Measurements from ENCODE around the gene MEX3A.

DNA sequence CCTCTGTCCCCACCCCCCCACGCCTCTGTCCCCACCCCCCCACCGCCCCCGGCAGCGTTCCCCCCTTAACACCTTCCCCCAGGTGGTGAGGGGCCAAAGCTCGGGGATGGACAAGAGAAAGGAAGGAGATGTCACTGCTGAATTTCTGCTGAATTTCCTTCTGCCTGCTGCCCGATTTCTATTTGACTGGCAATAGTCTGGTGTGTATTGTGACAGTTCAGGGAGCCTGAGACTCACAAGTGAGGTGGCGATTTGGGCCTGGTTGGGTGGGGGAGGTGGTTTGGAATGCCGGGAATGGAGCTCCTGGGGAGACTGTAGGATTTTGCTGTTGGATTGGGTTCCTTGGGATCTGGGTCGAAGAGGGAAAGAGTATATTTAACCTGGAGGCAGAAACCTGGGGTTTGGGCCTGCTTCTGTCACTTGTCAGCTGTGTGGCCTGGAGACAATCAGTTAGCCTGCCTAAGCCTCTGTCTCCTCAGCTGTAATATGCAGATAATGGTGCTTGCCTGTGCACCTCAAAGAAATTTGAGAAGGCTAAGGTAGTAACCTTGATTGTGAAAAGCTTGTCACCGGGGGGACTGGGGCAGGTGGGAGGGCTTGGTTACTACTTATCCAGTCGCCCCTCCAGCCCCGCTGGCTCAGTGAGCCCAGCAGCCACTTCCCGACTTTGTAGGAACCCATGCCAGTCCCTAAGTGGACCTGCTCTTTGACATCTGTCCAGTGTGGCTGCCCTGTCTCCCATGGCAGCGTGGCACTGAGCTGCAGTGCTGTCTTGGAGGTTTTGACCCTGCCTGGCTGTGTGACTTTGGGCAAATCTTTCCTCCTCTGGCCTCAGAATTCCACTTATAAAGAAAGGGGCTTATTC is 24.6 kb upstream of the MEX3A start:
- TF ChIP-seq, protein P1, sequence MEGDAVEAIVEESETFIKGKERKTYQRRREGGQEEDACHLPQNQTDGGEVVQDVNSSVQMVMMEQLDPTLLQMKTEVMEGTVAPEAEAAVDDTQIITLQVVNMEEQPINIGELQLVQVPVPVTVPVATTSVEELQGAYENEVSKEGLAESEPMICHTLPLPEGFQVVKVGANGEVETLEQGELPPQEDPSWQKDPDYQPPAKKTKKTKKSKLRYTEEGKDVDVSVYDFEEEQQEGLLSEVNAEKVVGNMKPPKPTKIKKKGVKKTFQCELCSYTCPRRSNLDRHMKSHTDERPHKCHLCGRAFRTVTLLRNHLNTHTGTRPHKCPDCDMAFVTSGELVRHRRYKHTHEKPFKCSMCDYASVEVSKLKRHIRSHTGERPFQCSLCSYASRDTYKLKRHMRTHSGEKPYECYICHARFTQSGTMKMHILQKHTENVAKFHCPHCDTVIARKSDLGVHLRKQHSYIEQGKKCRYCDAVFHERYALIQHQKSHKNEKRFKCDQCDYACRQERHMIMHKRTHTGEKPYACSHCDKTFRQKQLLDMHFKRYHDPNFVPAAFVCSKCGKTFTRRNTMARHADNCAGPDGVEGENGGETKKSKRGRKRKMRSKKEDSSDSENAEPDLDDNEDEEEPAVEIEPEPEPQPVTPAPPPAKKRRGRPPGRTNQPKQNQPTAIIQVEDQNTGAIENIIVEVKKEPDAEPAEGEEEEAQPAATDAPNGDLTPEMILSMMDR (IDR thresholded peaks at IDR 0.05): no peak
- TF ChIP-seq POLR2AphosphoS5 (IDR thresholded peaks at IDR 0.05): no peak

Measured in prostate gland (tissue), 2 donors.